Liver (tissue), 9 donors: ENCODE measurements around the gene TMEM161B. TPM values are rescaled to one million over a fixed set of nuclear protein-coding genes. Genes with fewer than 3 reads are reported as not detected.

ENCODE experiments used
- DNase-seq: peaks from one replicate; pipeline ENCODE4 v3.0.0-alpha.2; 2017; ENCODE audit warnings: low spot score
- H3K27ac ChIP-seq, 2 donors: one replicate each; pipeline ENCODE4 v1.7.0; 2013; ENCODE audit warnings: inconsistent platforms in 2 of 2, low read length in 2 of 2, control low read depth in 1 of 2, low read depth in 1 of 2, mild to moderate bottlenecking in 1 of 2
- H3K27me3 ChIP-seq, 4 donors: one replicate each; pipeline versions ENCODE4 v1.6.1 to v1.7.0; 2013; ENCODE audit warnings: low read length in 3 of 4, inconsistent platforms in 1 of 4, mild to moderate bottlenecking in 1 of 4, moderate library complexity in 1 of 4; ENCODE audit not compliant: control insufficient read depth in 4 of 4, insufficient read depth in 4 of 4
- H3K36me3 ChIP-seq, 4 donors: one replicate each; pipeline versions ENCODE4 v1.6.1 to v1.7.0; 2013; ENCODE audit warnings: low read length in 3 of 4, mild to moderate bottlenecking in 3 of 4, low read depth in 1 of 4, moderate library complexity in 1 of 4; ENCODE audit not compliant: control insufficient read depth in 4 of 4, insufficient read depth in 3 of 4
- H3K4me1 ChIP-seq, 4 donors: one replicate each; pipeline versions ENCODE4 v1.6.1 to v1.7.0; 2013; ENCODE audit warnings: low read length in 3 of 4, mild to moderate bottlenecking in 3 of 4, moderate library complexity in 1 of 4; ENCODE audit not compliant: control insufficient read depth in 4 of 4, insufficient read depth in 4 of 4
- H3K4me3 ChIP-seq, 3 donors: one replicate each; pipeline versions ENCODE4 v1.6.1 to v1.7.0; 2013; ENCODE audit warnings: low read length in 3 of 3, control low read depth in 1 of 3, low read depth in 1 of 3, mild to moderate bottlenecking in 1 of 3
- H3K9ac ChIP-seq, 2 donors: one replicate each; pipeline ENCODE4 v1.7.0; 2013; ENCODE audit warnings: low read length in 2 of 2, mild to moderate bottlenecking in 2 of 2, moderate library complexity in 2 of 2, control low read depth in 1 of 2, low read depth in 1 of 2
- H3K9me3 ChIP-seq, 4 donors: one replicate each; pipeline versions ENCODE4 v1.6.1 to v1.7.0; 2013; ENCODE audit warnings: low read length in 3 of 4; ENCODE audit not compliant: control insufficient read depth in 4 of 4
- EGR1 ChIP-seq, 2 donors: IDR thresholded peaks; 2 replicates each; pipeline ENCODE4 v1.6.1; 2016 to 2018; ENCODE audit warnings: antibody characterized with exemption in 2 of 2, low read depth in 2 of 2
- FOXA1 ChIP-seq: IDR thresholded peaks from 2 replicates; pipeline ENCODE4 v1.6.1; 2016; ENCODE audit warnings: antibody characterized with exemption
- GABPA ChIP-seq, 2 donors: IDR thresholded peaks in 1 of 2; conservative IDR thresholded peaks in 1 of 2; 2 replicates each; pipeline ENCODE4 v1.6.1; 2016; ENCODE audit warnings: antibody characterized with exemption in 2 of 2, mild to moderate bottlenecking in 1 of 2, moderate library complexity in 1 of 2
- HNF4A ChIP-seq, 2 donors: conservative IDR thresholded peaks; 2 replicates each; pipeline ENCODE4 v1.6.1; 2016; ENCODE audit warnings: antibody characterized with exemption in 2 of 2, mild to moderate bottlenecking in 2 of 2
- HNF4G ChIP-seq: IDR thresholded peaks from 2 replicates; pipeline ENCODE4 v1.6.1; 2016; ENCODE audit warnings: antibody characterized with exemption
- JUND ChIP-seq, 2 donors: IDR thresholded peaks; 2 replicates each; pipeline ENCODE4 v1.6.1; 2016; ENCODE audit warnings: antibody characterized with exemption in 2 of 2
- MAX ChIP-seq: IDR thresholded peaks from 2 replicates; pipeline ENCODE4 v1.6.1; 2016; ENCODE audit warnings: antibody characterized with exemption
- NR2F2 ChIP-seq: IDR thresholded peaks from 2 replicates; pipeline ENCODE4 v1.6.1; 2016; ENCODE audit warnings: antibody characterized with exemption
- RAD21 ChIP-seq, 2 donors: IDR thresholded peaks; 2 replicates each; pipeline ENCODE4 v1.6.1; 2016; ENCODE audit warnings: antibody characterized with exemption in 2 of 2, mild to moderate bottlenecking in 2 of 2
- RXRA ChIP-seq, 2 donors: IDR thresholded peaks; 2 replicates each; pipeline ENCODE4 v1.6.1; 2017 to 2018; ENCODE audit warnings: antibody characterized with exemption in 2 of 2, mild to moderate bottlenecking in 1 of 2
- SP1 ChIP-seq: IDR thresholded peaks from 2 replicates; pipeline ENCODE4 v1.6.1; 2018; ENCODE audit warnings: antibody characterized with exemption, mild to moderate bottlenecking
- TAF1 ChIP-seq: conservative IDR thresholded peaks from 2 replicates; pipeline ENCODE4 v1.6.1; 2016; ENCODE audit warnings: antibody characterized with exemption, mild to moderate bottlenecking
- YY1 ChIP-seq: IDR thresholded peaks from 2 replicates; pipeline ENCODE4 v1.6.1; 2016; ENCODE audit warnings: antibody characterized with exemption, mild to moderate bottlenecking
- WGBS: extraction: QIAGEN DNeasy Blood & Tissue Kit; methylation state at CpG from one replicate; pipeline ENCODE4 v1.1.7; 2013; 5-methylcytosine and 5-hydroxymethylcytosine counted together
- polyA plus RNA-seq, 2 donors: library from polyadenylated mRNA; stranded (reverse) in 1 of 2; unstranded in 1 of 2; fragments of 200-250 nt in 1 of 2; fragments of >200 nt in 1 of 2; fragmentation: Nextera tagmentation in 1 of 2; extraction: Ambion mirVana in 1 of 2; gene quantifications; one replicate each; pipeline versions ENCODE4 v1.2.1 to v1.2.3, GENCODE V29; 2013 to 2015
- total RNA-seq, 2 donors: library from RNA; depleted of rRNA; stranded (reverse); fragments of >200 nt; gene quantifications; one replicate each; pipeline ENCODE4 v1.2.3, GENCODE V29; 2014
- TF ChIP-seq, protein P1 (sequence below): IDR thresholded peaks from 2 replicates; pipeline ENCODE4 v1.6.1; 2016; ENCODE audit warnings: antibody characterized with exemption
- TF ChIP-seq, protein P2 (sequence below): fragments of 150-350 bp; IDR thresholded peaks from 2 replicates; pipeline ENCODE4 v1.5.1; 2017; ENCODE audit warnings: improper control_type of control experiment, low read depth, low read length; ENCODE audit not compliant: missing input control
- TF ChIP-seq, protein P3 (sequence below): IDR thresholded peaks from 2 replicates; pipeline ENCODE4 v1.6.1; 2016; ENCODE audit warnings: antibody characterized with exemption
- TF ChIP-seq, protein P4 (sequence below): IDR thresholded peaks from 2 replicates; pipeline ENCODE4 v1.6.1; 2016; ENCODE audit warnings: antibody characterized with exemption, mild to moderate bottlenecking
- donor health status: healthy.
- donor health status: healthy.
- donor health status: healthy.
- donor health status: healthy.
- donor health status: healthy.

TMEM161B gene
- total and polyA plus RNA-seq, 4 donors, result 3.9 to 14.2 (median 8.6) TPM

- Histone ChIP-seq H3K36me3 (no peaks in the 10 kb centered on the region), H3K9ac (no peak overlapping the region), H3K27ac (no peak overlapping the region), H3K27me3 (no peaks in the 10 kb centered on the region), H3K4me1 (peaks cover 0 to 4% (median 1%) of the 10 kb centered on the region in 4 donors), H3K9me3 (no peaks in the 10 kb centered on the region), H3K4me3 (no peak overlapping the region)
- no peak for TF ChIP-seq HNF4G
- no peak for TF ChIP-seq NR2F2
- TF ChIP-seq HNF4A (conservative IDR thresholded peaks at IDR 0.05), result no peak
- no peak for TF ChIP-seq FOXA1
- TF ChIP-seq JUND (IDR thresholded peaks at IDR 0.05), result no peak
- TF ChIP-seq, protein P1, sequence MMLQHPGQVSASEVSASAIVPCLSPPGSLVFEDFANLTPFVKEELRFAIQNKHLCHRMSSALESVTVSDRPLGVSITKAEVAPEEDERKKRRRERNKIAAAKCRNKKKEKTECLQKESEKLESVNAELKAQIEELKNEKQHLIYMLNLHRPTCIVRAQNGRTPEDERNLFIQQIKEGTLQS, result no peak
- TF ChIP-seq EGR1 (IDR thresholded peaks at IDR 0.05; ENCODE audit: low read depth in 2 of 2), result no peak
- TF ChIP-seq, protein P2, sequence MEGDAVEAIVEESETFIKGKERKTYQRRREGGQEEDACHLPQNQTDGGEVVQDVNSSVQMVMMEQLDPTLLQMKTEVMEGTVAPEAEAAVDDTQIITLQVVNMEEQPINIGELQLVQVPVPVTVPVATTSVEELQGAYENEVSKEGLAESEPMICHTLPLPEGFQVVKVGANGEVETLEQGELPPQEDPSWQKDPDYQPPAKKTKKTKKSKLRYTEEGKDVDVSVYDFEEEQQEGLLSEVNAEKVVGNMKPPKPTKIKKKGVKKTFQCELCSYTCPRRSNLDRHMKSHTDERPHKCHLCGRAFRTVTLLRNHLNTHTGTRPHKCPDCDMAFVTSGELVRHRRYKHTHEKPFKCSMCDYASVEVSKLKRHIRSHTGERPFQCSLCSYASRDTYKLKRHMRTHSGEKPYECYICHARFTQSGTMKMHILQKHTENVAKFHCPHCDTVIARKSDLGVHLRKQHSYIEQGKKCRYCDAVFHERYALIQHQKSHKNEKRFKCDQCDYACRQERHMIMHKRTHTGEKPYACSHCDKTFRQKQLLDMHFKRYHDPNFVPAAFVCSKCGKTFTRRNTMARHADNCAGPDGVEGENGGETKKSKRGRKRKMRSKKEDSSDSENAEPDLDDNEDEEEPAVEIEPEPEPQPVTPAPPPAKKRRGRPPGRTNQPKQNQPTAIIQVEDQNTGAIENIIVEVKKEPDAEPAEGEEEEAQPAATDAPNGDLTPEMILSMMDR, result no peak
- TF ChIP-seq SP1, result no peak
- TF ChIP-seq, protein P3, sequence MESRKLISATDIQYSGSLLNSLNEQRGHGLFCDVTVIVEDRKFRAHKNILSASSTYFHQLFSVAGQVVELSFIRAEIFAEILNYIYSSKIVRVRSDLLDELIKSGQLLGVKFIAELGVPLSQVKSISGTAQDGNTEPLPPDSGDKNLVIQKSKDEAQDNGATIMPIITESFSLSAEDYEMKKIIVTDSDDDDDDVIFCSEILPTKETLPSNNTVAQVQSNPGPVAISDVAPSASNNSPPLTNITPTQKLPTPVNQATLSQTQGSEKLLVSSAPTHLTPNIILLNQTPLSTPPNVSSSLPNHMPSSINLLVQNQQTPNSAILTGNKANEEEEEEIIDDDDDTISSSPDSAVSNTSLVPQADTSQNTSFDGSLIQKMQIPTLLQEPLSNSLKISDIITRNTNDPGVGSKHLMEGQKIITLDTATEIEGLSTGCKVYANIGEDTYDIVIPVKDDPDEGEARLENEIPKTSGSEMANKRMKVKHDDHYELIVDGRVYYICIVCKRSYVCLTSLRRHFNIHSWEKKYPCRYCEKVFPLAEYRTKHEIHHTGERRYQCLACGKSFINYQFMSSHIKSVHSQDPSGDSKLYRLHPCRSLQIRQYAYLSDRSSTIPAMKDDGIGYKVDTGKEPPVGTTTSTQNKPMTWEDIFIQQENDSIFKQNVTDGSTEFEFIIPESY, result no peak
- TF ChIP-seq, protein P4, sequence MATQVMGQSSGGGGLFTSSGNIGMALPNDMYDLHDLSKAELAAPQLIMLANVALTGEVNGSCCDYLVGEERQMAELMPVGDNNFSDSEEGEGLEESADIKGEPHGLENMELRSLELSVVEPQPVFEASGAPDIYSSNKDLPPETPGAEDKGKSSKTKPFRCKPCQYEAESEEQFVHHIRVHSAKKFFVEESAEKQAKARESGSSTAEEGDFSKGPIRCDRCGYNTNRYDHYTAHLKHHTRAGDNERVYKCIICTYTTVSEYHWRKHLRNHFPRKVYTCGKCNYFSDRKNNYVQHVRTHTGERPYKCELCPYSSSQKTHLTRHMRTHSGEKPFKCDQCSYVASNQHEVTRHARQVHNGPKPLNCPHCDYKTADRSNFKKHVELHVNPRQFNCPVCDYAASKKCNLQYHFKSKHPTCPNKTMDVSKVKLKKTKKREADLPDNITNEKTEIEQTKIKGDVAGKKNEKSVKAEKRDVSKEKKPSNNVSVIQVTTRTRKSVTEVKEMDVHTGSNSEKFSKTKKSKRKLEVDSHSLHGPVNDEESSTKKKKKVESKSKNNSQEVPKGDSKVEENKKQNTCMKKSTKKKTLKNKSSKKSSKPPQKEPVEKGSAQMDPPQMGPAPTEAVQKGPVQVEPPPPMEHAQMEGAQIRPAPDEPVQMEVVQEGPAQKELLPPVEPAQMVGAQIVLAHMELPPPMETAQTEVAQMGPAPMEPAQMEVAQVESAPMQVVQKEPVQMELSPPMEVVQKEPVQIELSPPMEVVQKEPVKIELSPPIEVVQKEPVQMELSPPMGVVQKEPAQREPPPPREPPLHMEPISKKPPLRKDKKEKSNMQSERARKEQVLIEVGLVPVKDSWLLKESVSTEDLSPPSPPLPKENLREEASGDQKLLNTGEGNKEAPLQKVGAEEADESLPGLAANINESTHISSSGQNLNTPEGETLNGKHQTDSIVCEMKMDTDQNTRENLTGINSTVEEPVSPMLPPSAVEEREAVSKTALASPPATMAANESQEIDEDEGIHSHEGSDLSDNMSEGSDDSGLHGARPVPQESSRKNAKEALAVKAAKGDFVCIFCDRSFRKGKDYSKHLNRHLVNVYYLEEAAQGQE, result no peak
- no peak for TF ChIP-seq MAX
- TF ChIP-seq YY1, result no peak
- TF ChIP-seq TAF1, result no peak
- no peak for TF ChIP-seq RXRA (IDR thresholded peaks at IDR 0.05)
- TF ChIP-seq RAD21 (IDR thresholded peaks at IDR 0.05), result no peak
- no peak for TF ChIP-seq GABPA (IDR thresholded peaks at IDR 0.05 in 1 of 2, conservative IDR thresholded peaks at IDR 0.05 in 1 of 2)
- DNase-seq, result no peak
Measured at GRCh38 chr5:88256037-88256436, 12.6 kb downstream of the TMEM161B start.

- Histone ChIP-seq H3K27me3 (no peaks in the 10 kb centered on the region), H3K4me3 (no peak overlapping the region), H3K27ac (no peak overlapping the region), H3K9ac (no peak overlapping the region), H3K36me3 (no peaks in the 10 kb centered on the region), H3K4me1 (peaks cover 0 to 4% (median 1%) of the 10 kb centered on the region in 4 donors), H3K9me3 (no peaks in the 10 kb centered on the region)
- DNase-seq, result no peak
- TF ChIP-seq, protein P3, result no peak
- TF ChIP-seq YY1, result no peak
- 98% methylated on average over 1 of the region's 1 CpG for WGBS
Measured at GRCh38 chr5:88254320-88254719, 14.3 kb downstream of the TMEM161B start.
